RWPE2 (cell line): ENCODE data around the gene CCNJL.

Source experiments
- ATAC-seq: fragments of 200-7000 bp; cut with Tn5 transposase; 3 replicates; pipeline ENCODE4 v1.9.1; 2021; ENCODE audit warnings: low read depth
- DNase-seq: peaks from one replicate; pipeline ENCODE4 v3.0.0-alpha.2; 2020; ENCODE audit warnings: low spot score
- H3K27ac ChIP-seq: fragments of 450-650 bp; 2 replicates; pipeline ENCODE4 v1.5.1; 2017; ENCODE audit warnings: mild to moderate bottlenecking; ENCODE audit not compliant: poor library complexity, severe bottlenecking
- H3K27me3 ChIP-seq: fragments of 250-450 bp; sonication (Bioruptor Pico); 2 replicates; pipeline ENCODE4 v1.5.1; 2021; ENCODE audit warnings: mild to moderate bottlenecking, moderate library complexity; ENCODE audit not compliant: insufficient read depth, poor library complexity, severe bottlenecking
- H3K36me3 ChIP-seq: fragments of 250-450 bp; sonication (Bioruptor Pico); 2 replicates; pipeline ENCODE4 v1.5.1; 2020; ENCODE audit warnings: low read depth, mild to moderate bottlenecking, moderate library complexity
- H3K4me1 ChIP-seq: fragments of 250-450 bp; sonication (Bioruptor Pico); 2 replicates; pipeline ENCODE4 v1.5.1; 2021; ENCODE audit warnings: mild to moderate bottlenecking, moderate library complexity; ENCODE audit not compliant: insufficient read depth, poor library complexity, severe bottlenecking
- H3K4me3 ChIP-seq: fragments of 250-450 bp; sonication (Bioruptor Pico); 2 replicates; pipeline ENCODE4 v1.5.1; 2021; ENCODE audit warnings: mild to moderate bottlenecking, moderate library complexity; ENCODE audit not compliant: severe bottlenecking
- H3K9me3 ChIP-seq: fragments of 250-450 bp; sonication (Bioruptor Pico); 2 replicates; pipeline ENCODE4 v1.5.1; 2021; ENCODE audit warnings: mild to moderate bottlenecking, moderate library complexity; ENCODE audit not compliant: severe bottlenecking
- CTCF ChIP-seq: fragments of 450-650 bp; IDR thresholded peaks from one replicate; pipeline ENCODE4 v1.5.1; 2017; ENCODE audit warnings: mild to moderate bottlenecking, moderate library complexity; ENCODE audit not compliant: poor library complexity, severe bottlenecking

CCNJL gene

GRCh38 chr5:160353379-160353778 lies 41.0 kb upstream of the CCNJL start:
- no peak overlapping the region for H3K4me3 ChIP-seq
- TF ChIP-seq CTCF, result no peak
- H3K9me3 ChIP-seq, result no peaks in the 10 kb centered on the region
- no peak for DNase-seq
- no peak for ATAC-seq
- H3K27ac ChIP-seq, result no peak overlapping the region
- H3K4me1 ChIP-seq, result no peaks in the 10 kb centered on the region
- H3K27me3 ChIP-seq, result no peaks in the 10 kb centered on the region
- no peaks in the 10 kb centered on the region for H3K36me3 ChIP-seq

GRCh38 chr5:160352308-160352707 lies 39.9 kb upstream of the CCNJL start:
- H3K27ac ChIP-seq, result no peak overlapping the region
- no peak for TF ChIP-seq CTCF
- H3K27me3 ChIP-seq, result no peaks in the 10 kb centered on the region
- no peaks in the 10 kb centered on the region for H3K36me3 ChIP-seq
- no peaks in the 10 kb centered on the region for H3K4me1 ChIP-seq
- no peak overlapping the region for H3K4me3 ChIP-seq
- ATAC-seq (no peak), DNase-seq (no peak)
- no peaks in the 10 kb centered on the region for H3K9me3 ChIP-seq

GRCh38 chr5:160349935-160350303 lies 37.6 kb upstream of the CCNJL start:
- H3K9me3 ChIP-seq, result no peaks in the 10 kb centered on the region
- no peaks in the 10 kb centered on the region for H3K4me1 ChIP-seq
- TF ChIP-seq CTCF, result no peak
- ATAC-seq (no peak), DNase-seq (no peak)
- no peak overlapping the region for H3K27ac ChIP-seq
- H3K4me3 ChIP-seq, result no peak overlapping the region
- H3K36me3 ChIP-seq, result no peaks in the 10 kb centered on the region
- H3K27me3 ChIP-seq, result no peaks in the 10 kb centered on the region

GRCh38 chr5:160349249-160349934 lies 37.0 kb upstream of the CCNJL start:
- DNase-seq (no peak), ATAC-seq (no peak)
- Histone ChIP-seq H3K9me3 (no peaks in the 10 kb centered on the region), H3K4me1 (no peaks in the 10 kb centered on the region), H3K4me3 (no peak overlapping the region), H3K36me3 (no peaks in the 10 kb centered on the region), H3K27me3 (no peaks in the 10 kb centered on the region), H3K27ac (no peak overlapping the region)
- TF ChIP-seq CTCF, result no peak

- H3K27me3 ChIP-seq, result no peaks in the 10 kb centered on the region
- no peak for DNase-seq
- no peaks in the 10 kb centered on the region for H3K36me3 ChIP-seq
- ATAC-seq, result no peak
- H3K4me3 ChIP-seq, result no peak overlapping the region
- no peaks in the 10 kb centered on the region for H3K4me1 ChIP-seq
- no peaks in the 10 kb centered on the region for H3K9me3 ChIP-seq
- TF ChIP-seq CTCF, result no peak
- H3K27ac ChIP-seq, result no peak overlapping the region
Observed at GRCh38 chr5:160348080-160348479, 35.7 kb upstream of the CCNJL start.
